ENCODE results near the gene DIPK2B.
A peak's percentile ranks its signal among the peaks of the same experiment; 100 is the strongest.

DIPK2B gene

DNA sequence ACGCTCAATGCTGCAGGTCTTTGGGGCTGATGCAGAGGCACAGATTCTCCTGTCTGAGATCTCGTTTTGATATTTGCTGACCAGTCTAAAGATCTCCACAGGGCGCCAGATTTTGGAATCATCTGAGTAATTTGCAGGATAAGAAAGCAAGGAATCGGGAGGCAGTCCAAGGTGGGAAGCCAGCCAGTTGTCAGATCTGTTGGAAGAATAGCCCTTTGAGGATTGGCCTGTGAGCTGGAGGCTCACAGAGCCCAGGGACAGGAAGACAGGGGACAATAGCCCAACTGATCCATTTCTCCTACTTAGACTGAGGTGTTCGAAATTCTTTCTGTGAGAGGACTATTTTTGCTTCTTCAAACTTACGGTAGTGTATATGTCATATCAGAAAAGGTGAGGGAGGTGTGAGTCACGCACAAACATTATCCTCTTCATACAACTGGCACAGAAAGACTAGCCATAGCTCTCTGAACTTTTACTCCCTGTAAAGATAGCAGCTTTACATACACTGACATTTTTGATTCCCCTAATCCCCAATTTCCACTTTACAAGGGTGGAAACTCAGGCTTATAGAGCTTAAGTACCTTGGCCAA, 8.8 kb downstream of the DIPK2B start:
- Histone ChIP-seq H3K27me3 (ENCODE audit: insufficient read depth, low read length) (peaks cover 5% of the 10 kb centered on the region), H2AFZ (ENCODE audit: low read depth, low read length) (no peak overlapping the region), H3K9me3 (ENCODE audit: low read length) (no peaks in the 10 kb centered on the region), H3K36me3 (ENCODE audit: insufficient read depth, low read length) (no peaks in the 10 kb centered on the region), H3K4me1 (ENCODE audit: insufficient read depth, low read length) (peaks cover 5% of the 10 kb centered on the region), H3K4me3 (ENCODE audit: low read length) (no peak overlapping the region)

DNA sequence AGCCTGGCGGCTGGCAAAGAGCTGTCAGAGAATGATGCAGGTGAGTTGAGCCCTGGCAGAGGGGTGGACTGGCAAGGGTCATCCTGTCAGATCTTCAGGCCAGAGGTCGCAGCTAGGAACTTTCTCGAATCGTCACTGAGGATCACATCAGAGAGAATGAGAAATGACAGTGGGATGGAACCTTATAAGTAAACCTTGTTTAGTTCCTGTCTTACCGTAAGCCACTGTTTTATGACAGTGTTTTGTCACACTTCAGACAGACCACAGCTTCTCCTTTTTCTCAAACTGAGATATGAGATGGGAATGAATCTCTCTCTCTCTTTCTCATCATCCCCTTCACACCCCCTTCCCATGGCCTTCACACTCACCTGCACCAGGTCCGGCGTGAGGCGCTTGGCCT, 9.3 kb downstream of the DIPK2B start:
- Histone ChIP-seq H2AFZ (ENCODE audit: low read depth, low read length) (no peak overlapping the region), H3K4me3 (ENCODE audit: low read length) (no peak overlapping the region), H3K4me1 (ENCODE audit: insufficient read depth, low read length) (peaks cover 5% of the 10 kb centered on the region), H3K27me3 (ENCODE audit: insufficient read depth, low read length) (peaks cover 5% of the 10 kb centered on the region), H3K36me3 (ENCODE audit: insufficient read depth, low read length) (no peaks in the 10 kb centered on the region), H3K9me3 (ENCODE audit: low read length) (no peaks in the 10 kb centered on the region)

GRCh38 chrX:45187731-45188130, 12.9 kb downstream of the DIPK2B start:
- Histone ChIP-seq H3K36me3 (ENCODE audit: insufficient read depth, low read length) (no peaks in the 10 kb centered on the region), H2AFZ (ENCODE audit: low read depth, low read length) (peak overlapping the region; percentile 37), H3K9me3 (ENCODE audit: low read length) (no peaks in the 10 kb centered on the region), H3K4me3 (ENCODE audit: low read length) (peak overlapping the region; percentile 18), H3K27me3 (ENCODE audit: insufficient read depth, low read length) (peaks cover 5% of the 10 kb centered on the region), H3K4me1 (ENCODE audit: insufficient read depth, low read length) (peaks cover 5% of the 10 kb centered on the region)

GRCh38 chrX:45186643-45187026, 14.0 kb downstream of the DIPK2B start:
- peaks cover 5% of the 10 kb centered on the region for H3K27me3 ChIP-seq (ENCODE audit: insufficient read depth, low read length)
- H3K4me1 ChIP-seq (ENCODE audit: insufficient read depth, low read length) = peaks cover 5% of the 10 kb centered on the region
- H2AFZ ChIP-seq (ENCODE audit: low read depth, low read length) = no peak overlapping the region
- no peaks in the 10 kb centered on the region for H3K36me3 ChIP-seq (ENCODE audit: insufficient read depth, low read length)
- no peak overlapping the region for H3K4me3 ChIP-seq (ENCODE audit: low read length)
- no peaks in the 10 kb centered on the region for H3K9me3 ChIP-seq (ENCODE audit: low read length)

DNA sequence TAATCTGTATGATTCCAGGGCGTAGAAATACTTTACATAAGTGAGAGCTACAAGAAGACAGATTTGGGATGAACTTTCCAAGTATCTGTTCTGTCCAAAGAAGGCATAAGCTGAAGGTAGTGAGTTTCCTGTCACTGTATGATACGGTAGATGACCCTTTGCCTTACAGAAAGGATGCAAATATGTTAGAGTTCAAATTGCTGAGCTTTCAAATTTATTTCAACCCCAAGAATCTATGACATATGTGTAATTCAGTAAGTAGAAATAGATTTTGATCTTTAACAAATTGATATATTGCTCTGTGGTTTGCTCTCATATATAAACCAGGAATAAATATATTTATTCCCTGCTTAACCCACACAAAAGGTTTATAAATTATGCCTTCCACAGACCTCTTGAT, 16.5 kb downstream of the DIPK2B start:
- H3K36me3 ChIP-seq (ENCODE audit: insufficient read depth, low read length) = no peaks in the 10 kb centered on the region
- H3K4me3 ChIP-seq (ENCODE audit: low read length) = no peak overlapping the region
- H3K4me1 ChIP-seq (ENCODE audit: insufficient read depth, low read length) = peaks cover 5% of the 10 kb centered on the region
- H2AFZ ChIP-seq (ENCODE audit: low read depth, low read length) = no peak overlapping the region
- H3K9me3 ChIP-seq (ENCODE audit: low read length) = no peaks in the 10 kb centered on the region
- no peaks in the 10 kb centered on the region for H3K27me3 ChIP-seq (ENCODE audit: insufficient read depth, low read length)

GRCh38 chrX:45172890-45173289, 27.8 kb downstream of the DIPK2B start:
- H3K9me3 ChIP-seq (ENCODE audit: low read length) = no peaks in the 10 kb centered on the region
- no peaks in the 10 kb centered on the region for H3K4me1 ChIP-seq (ENCODE audit: insufficient read depth, low read length)
- H3K36me3 ChIP-seq (ENCODE audit: insufficient read depth, low read length) = no peaks in the 10 kb centered on the region
- H3K27me3 ChIP-seq (ENCODE audit: insufficient read depth, low read length) = no peaks in the 10 kb centered on the region
- H2AFZ ChIP-seq (ENCODE audit: low read depth, low read length) = no peak overlapping the region
- no peak overlapping the region for H3K4me3 ChIP-seq (ENCODE audit: low read length)

GRCh38 chrX:45166781-45167180, 33.9 kb downstream of the DIPK2B start:
- no peaks in the 10 kb centered on the region for H3K4me1 ChIP-seq (ENCODE audit: insufficient read depth, low read length)
- no peaks in the 10 kb centered on the region for H3K9me3 ChIP-seq (ENCODE audit: low read length)
- no peak overlapping the region for H2AFZ ChIP-seq (ENCODE audit: low read depth, low read length)
- no peaks in the 10 kb centered on the region for H3K36me3 ChIP-seq (ENCODE audit: insufficient read depth, low read length)
- H3K4me3 ChIP-seq (ENCODE audit: low read length) = no peak overlapping the region
- H3K27me3 ChIP-seq (ENCODE audit: insufficient read depth, low read length) = no peaks in the 10 kb centered on the region

DNA sequence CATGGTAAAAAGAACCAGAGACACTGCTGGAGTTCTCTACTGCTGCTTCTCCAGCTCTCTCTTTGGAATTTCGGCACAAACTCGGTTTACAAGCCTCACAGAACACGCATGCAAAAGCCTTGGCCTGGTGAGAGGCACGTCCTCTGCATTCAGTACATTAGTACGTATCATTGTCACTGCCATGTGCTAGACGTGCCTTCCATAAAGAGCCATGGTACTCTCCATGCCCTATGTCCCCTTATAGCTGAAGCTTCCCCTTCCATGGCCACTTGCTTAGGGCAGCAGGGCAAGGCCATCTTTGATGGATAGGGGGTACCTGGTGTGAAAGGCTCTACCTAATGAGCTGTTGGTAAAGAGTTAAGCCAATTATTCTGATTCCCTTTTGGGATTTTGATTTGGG, 35.0 kb downstream of the DIPK2B start:
- Histone ChIP-seq H3K27me3 (ENCODE audit: insufficient read depth, low read length) (no peaks in the 10 kb centered on the region), H3K36me3 (ENCODE audit: insufficient read depth, low read length) (no peaks in the 10 kb centered on the region), H3K4me1 (ENCODE audit: insufficient read depth, low read length) (no peaks in the 10 kb centered on the region), H3K4me3 (ENCODE audit: low read length) (no peak overlapping the region), H2AFZ (ENCODE audit: low read depth, low read length) (no peak overlapping the region), H3K9me3 (ENCODE audit: low read length) (no peaks in the 10 kb centered on the region)

- Histone ChIP-seq H3K27me3 (ENCODE audit: insufficient read depth, low read length) (no peaks in the 10 kb centered on the region), H3K4me1 (ENCODE audit: insufficient read depth, low read length) (no peaks in the 10 kb centered on the region), H3K36me3 (ENCODE audit: insufficient read depth, low read length) (no peaks in the 10 kb centered on the region), H3K9me3 (ENCODE audit: low read length) (no peaks in the 10 kb centered on the region), H3K4me3 (ENCODE audit: low read length) (no peak overlapping the region), H2AFZ (ENCODE audit: low read depth, low read length) (no peak overlapping the region)
These were observed 35.7 kb downstream of the DIPK2B start for GRCh38 chrX:45164995-45165394.

DNA sequence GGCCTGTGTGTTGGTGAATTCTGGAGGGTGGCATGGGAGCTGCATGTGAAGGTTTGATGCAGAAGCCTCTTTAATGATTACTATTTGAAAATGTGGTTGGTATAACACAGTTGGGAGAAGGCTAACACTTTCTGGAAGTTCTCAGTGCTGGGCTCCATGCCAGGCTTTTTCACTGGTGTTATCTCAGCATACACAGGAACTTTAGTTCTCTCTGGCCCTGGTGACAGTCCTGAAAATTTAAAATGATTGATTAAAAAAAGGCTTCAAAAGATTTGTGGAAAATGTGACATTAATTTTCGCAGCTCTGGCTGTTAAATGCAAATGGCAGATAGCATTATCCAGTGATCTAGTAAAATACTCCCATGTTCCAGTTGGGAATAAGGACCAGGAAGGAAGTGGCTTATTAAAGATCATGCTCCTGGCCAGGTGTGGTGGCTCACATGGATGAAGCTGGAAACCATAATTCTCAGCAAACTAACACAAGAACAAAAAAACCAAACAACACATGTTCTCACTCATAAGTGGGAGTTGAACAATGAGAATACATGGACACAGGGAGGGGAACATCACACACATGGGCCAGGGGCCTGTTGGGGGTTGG, 36.6 kb downstream of the DIPK2B start:
- no peaks in the 10 kb centered on the region for H3K27me3 ChIP-seq (ENCODE audit: insufficient read depth, low read length)
- H3K36me3 ChIP-seq (ENCODE audit: insufficient read depth, low read length) = no peaks in the 10 kb centered on the region
- no peak overlapping the region for H3K4me3 ChIP-seq (ENCODE audit: low read length)
- no peaks in the 10 kb centered on the region for H3K9me3 ChIP-seq (ENCODE audit: low read length)
- H2AFZ ChIP-seq (ENCODE audit: low read depth, low read length) = no peak overlapping the region
- no peaks in the 10 kb centered on the region for H3K4me1 ChIP-seq (ENCODE audit: insufficient read depth, low read length)

DNA sequence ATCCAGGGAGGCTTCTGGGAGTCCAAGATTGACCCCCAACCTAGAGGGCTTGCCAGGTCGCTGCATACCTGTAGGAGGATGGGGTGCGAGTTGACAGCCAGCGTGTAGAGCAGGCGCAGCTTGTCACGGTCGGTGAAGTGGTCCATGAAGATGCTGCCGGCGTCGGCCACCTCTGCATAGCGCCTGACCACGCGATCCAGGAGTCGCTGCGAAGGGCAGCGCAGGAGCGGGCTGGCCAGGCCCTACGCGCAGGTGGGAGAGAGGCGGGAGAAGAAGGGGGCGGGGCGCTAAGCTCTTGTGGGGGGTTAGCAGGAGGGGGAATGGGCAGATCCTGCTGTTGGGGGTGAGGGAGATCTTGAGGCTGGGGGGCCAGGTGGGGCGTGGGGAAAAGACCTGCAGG, 43.0 kb downstream of the DIPK2B start:
- H3K27me3 ChIP-seq (ENCODE audit: insufficient read depth, low read length) = no peaks in the 10 kb centered on the region
- no peaks in the 10 kb centered on the region for H3K9me3 ChIP-seq (ENCODE audit: low read length)
- no peaks in the 10 kb centered on the region for H3K36me3 ChIP-seq (ENCODE audit: insufficient read depth, low read length)
- H3K4me1 ChIP-seq (ENCODE audit: insufficient read depth, low read length) = no peaks in the 10 kb centered on the region
- no peak overlapping the region for H2AFZ ChIP-seq (ENCODE audit: low read depth, low read length)
- H3K4me3 ChIP-seq (ENCODE audit: low read length) = no peak overlapping the region

DNA sequence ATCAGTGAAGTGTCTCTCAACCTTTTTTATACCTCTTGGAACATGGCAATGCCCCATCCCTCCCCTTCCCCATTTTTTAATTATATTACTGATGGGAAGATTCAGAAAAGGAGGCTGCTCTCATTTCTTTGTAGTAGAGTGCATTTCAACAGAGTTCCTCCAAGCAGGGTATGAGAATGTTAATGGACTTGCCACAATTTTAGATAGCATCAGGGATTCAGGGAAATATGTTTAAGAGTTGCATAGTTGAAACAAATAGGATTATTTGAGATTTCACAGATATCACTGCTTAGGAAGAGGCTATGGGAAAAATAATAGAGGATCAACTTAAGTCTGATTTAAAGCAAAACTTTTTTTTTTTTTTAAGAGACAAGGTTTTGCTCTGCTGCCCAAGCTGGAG, 46.2 kb downstream of the DIPK2B start:
- Histone ChIP-seq H3K9me3 (ENCODE audit: low read length) (no peaks in the 10 kb centered on the region), H3K4me3 (ENCODE audit: low read length) (no peak overlapping the region), H3K4me1 (ENCODE audit: insufficient read depth, low read length) (no peaks in the 10 kb centered on the region), H3K27me3 (ENCODE audit: insufficient read depth, low read length) (no peaks in the 10 kb centered on the region), H3K36me3 (ENCODE audit: insufficient read depth, low read length) (no peaks in the 10 kb centered on the region), H2AFZ (ENCODE audit: low read depth, low read length) (no peak overlapping the region)

DNA sequence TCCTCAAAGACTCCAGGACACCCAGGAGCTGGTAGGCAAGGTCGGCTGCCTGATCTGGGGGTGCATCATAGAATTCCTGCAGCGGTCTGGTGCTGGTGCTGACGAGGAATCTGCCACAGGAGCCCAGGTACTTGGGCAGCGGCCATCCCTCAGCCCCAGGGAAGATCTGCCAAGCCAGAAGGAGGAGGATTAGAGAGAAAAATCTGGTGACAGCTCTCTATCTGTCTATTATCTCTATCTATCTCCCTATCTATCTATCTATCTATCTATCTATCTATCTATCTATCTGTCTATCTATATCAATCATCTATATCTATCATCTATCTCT, 46.7 kb downstream of the DIPK2B start:
- no peaks in the 10 kb centered on the region for H3K36me3 ChIP-seq (ENCODE audit: insufficient read depth, low read length)
- H3K9me3 ChIP-seq (ENCODE audit: low read length) = no peaks in the 10 kb centered on the region
- no peaks in the 10 kb centered on the region for H3K4me1 ChIP-seq (ENCODE audit: insufficient read depth, low read length)
- peaks cover 3% of the 10 kb centered on the region for H3K27me3 ChIP-seq (ENCODE audit: insufficient read depth, low read length)
- H3K4me3 ChIP-seq (ENCODE audit: low read length) = no peak overlapping the region
- no peak overlapping the region for H2AFZ ChIP-seq (ENCODE audit: low read depth, low read length)
